Measurements from ENCODE around the gene NPNT.

The NPNT gene

DNA sequence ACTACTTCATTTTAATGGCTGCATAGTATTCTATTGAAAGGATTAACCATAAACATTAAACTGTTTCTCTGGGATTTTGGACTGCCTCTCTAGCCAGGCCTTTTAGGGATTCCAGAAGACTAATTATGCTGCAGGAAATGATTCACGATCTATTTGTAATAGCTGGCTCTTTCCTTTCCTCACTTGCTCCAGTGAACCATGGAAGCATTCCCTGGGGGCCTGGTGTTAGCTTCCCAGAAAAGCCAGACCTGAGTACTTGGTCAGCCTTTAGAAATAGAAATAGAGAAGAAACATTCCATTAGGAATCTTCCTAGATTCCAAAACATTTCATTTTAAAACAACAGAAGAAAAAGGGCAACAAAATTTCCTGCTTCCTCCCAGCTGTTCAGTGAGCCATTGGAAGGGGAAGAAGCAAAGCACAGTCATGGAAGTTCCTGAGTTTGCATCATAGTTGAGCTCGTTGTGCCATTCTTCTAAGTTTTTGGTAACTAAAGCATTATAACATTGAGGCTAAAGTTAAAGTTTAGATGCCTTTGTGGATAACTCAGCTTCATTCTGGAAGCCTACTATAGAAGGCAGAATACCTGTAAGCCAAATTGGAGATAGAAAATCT lies 83.5 kb downstream of the NPNT start:
- H3K4me3 ChIP-seq (ENCODE audit: low read depth, low read length) = no peak overlapping the region
- DNase-seq (ENCODE audit: low read depth) = no peak
- TF ChIP-seq, protein P1, sequence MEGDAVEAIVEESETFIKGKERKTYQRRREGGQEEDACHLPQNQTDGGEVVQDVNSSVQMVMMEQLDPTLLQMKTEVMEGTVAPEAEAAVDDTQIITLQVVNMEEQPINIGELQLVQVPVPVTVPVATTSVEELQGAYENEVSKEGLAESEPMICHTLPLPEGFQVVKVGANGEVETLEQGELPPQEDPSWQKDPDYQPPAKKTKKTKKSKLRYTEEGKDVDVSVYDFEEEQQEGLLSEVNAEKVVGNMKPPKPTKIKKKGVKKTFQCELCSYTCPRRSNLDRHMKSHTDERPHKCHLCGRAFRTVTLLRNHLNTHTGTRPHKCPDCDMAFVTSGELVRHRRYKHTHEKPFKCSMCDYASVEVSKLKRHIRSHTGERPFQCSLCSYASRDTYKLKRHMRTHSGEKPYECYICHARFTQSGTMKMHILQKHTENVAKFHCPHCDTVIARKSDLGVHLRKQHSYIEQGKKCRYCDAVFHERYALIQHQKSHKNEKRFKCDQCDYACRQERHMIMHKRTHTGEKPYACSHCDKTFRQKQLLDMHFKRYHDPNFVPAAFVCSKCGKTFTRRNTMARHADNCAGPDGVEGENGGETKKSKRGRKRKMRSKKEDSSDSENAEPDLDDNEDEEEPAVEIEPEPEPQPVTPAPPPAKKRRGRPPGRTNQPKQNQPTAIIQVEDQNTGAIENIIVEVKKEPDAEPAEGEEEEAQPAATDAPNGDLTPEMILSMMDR (IDR thresholded peaks at IDR 0.05; ENCODE audit: low read depth, low read length, missing control alignments) = no peak

DNA sequence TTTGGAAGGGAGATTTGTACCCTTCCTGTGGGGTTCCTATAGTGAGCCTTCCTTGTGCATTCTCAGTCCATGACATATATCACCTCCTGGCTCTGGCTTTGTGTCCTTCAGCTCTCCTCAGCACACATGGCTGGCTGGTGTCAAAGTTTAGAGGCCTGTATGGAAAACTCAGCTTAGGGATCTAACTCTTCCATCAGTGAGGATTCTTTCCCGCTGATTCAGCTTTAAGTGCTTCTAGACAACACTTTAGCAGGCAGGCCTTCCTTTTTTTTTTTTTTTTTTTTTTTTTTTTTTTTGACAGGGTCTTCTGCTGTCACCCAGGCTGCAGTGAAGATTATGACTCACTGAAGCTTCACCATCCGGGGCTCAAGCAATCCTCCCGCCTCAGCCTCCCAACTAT lies 84.2 kb downstream of the NPNT start:
- TF ChIP-seq, protein P1 (IDR thresholded peaks at IDR 0.05; ENCODE audit: low read depth, low read length, missing control alignments) = no peak
- H3K4me3 ChIP-seq (ENCODE audit: low read depth, low read length) = no peak overlapping the region
- no peak for DNase-seq (ENCODE audit: low read depth)

DNA sequence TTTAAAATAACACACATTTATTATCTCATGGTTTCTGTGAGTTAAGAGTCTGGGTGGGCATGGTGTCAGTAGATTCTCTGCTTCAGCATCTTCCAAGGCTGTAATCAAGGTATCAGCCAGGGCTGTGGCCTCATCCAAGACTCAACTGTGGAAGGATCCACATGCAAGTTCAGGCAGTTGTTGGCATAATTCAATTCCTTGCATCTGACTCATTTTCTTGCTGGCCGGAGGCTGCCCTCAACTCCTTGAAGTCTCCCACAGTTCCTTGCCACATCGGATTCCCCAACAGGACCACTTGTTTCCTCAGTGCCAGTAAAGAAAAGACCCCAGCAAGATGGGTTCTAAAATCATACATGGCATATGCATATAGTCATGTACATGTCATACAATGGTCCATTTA lies 93.4 kb downstream of the NPNT start:
- H3K4me3 ChIP-seq (ENCODE audit: low read depth, low read length) = no peak overlapping the region
- no peak for DNase-seq (ENCODE audit: low read depth)
- TF ChIP-seq, protein P1 (IDR thresholded peaks at IDR 0.05; ENCODE audit: low read depth, low read length, missing control alignments) = no peak

DNA sequence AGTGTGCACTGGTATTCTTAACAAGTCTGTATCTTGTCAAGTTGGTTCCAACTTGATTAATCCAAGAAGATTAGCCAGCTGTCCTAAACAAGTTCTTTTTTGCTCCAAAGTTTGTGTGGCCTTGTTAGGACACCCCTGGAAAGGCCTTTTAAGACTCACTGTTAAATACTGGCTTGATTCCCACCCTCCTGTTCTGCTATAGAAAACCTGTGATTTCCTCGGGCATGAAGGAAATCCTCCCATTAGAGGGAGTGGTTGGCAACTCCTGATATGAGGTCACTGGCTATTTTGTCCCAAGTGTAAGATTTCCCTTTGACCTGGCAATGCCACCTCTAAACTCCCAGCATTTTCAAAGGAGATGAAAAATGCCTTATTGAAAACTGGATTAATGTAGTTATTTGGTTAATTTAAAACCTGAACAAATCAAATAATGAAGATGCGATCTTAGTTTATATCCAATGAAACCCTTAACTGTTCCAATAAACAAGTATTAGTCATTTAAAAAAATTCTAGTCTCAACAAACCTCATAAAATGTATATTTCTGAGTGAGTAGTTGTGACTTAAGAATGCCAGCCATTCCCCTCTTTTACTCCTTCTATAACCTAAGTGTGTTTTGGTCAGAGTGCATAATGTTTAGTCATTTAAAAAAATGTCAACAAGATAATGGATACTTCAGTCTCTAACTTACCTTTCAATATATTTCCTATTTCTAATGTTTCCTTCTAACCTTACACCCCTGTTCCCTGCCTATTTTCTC lies 94.4 kb downstream of the NPNT start:
- DNase-seq (ENCODE audit: low read depth) = no peak
- no peak overlapping the region for H3K4me3 ChIP-seq (ENCODE audit: low read depth, low read length)
- TF ChIP-seq, protein P1 (IDR thresholded peaks at IDR 0.05; ENCODE audit: low read depth, low read length, missing control alignments) = no peak

DNA sequence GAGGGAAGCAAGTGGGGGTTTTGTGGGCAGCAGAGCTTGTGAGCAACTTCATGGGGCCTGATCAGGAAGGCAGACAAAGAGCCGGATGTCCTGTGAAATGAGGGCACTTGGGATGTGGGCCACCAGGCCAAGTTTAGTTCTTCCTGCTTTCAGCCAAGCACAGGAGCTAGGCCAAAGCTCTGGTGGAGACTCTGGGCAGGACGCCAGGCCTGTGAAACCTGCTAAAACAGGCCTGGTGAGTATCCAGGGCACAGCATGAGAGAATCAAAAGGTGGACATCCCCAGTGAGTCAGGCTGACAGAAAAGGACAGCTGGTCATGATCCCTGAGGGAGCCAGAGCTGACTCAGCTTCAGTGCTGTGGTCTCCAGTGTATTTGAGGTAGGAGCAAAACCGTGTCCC lies 95.7 kb downstream of the NPNT start:
- DNase-seq (ENCODE audit: low read depth) = no peak
- TF ChIP-seq, protein P1 (IDR thresholded peaks at IDR 0.05; ENCODE audit: low read depth, low read length, missing control alignments) = no peak
- no peak overlapping the region for H3K4me3 ChIP-seq (ENCODE audit: low read depth, low read length)

DNA sequence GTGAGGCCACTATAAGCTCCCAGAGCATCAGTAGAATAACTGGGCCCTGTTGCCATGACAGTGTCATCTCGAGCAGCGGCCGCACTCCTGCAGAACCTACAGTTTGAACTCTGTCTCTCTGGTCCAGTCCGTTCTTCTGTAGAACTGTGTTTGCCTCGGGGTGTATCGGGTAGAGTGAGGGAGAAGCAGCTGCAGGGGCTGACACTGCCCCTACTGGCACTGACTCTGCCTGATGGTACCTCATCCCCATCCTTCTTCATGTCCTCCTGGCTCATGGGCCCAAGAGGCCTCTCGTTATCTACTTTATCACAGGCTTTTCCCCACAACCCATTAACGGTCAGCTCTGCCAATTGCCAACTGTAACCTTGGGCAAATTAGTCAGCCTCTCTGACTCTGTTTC lies 96.5 kb downstream of the NPNT start:
- TF ChIP-seq, protein P1 (IDR thresholded peaks at IDR 0.05; ENCODE audit: low read depth, low read length, missing control alignments) = no peak
- H3K4me3 ChIP-seq (ENCODE audit: low read depth, low read length) = no peak overlapping the region
- DNase-seq (ENCODE audit: low read depth) = no peak
